ENCODE measurements around the gene DAAM1.

- TF ChIP-seq POLR2A (IDR thresholded peaks at IDR 0.05) (no peak), CTCF (IDR thresholded peaks at IDR 0.05 in 8 of 11, conservative IDR thresholded peaks at IDR 0.05 in 3 of 11) (no peak)
Observed at GRCh38 chr14:59154373-59154772, 34.1 kb upstream of the DAAM1 start.

Measured in spleen (tissue), 7 donors.